WTC11 (cell line): ENCODE measurements around the gene RANGRF. TPM values are rescaled to one million over a fixed set of nuclear protein-coding genes. Genes with fewer than 3 reads are reported as not detected.

Experiments
- ATF1 ChIP-seq: sonication (generic); formaldehyde crosslinking; IDR thresholded peaks from 2 replicates; pipeline ENCODE4 v1.8.1; 2023; ENCODE audit warnings: mild to moderate bottlenecking, moderate library complexity, missing genetic modification reagents
- CBFB ChIP-seq: sonication (generic); formaldehyde crosslinking; IDR thresholded peaks from 2 replicates; pipeline ENCODE4 v1.8.1; 2022; ENCODE audit warnings: mild to moderate bottlenecking, low read depth, missing genetic modification reagents
- CREM ChIP-seq: sonication (generic); formaldehyde crosslinking; IDR thresholded peaks from 2 replicates; pipeline ENCODE4 v1.8.1; 2022; ENCODE audit warnings: mild to moderate bottlenecking, missing genetic modification reagents, moderate library complexity
- E2F4 ChIP-seq: sonication (generic); formaldehyde crosslinking; IDR thresholded peaks from 2 replicates; pipeline ENCODE4 v1.8.1; 2022; ENCODE audit warnings: low read depth, mild to moderate bottlenecking, moderate library complexity, missing genetic modification reagents, borderline replicate concordance
- ELF4 ChIP-seq: sonication (generic); formaldehyde crosslinking; IDR thresholded peaks from 2 replicates; pipeline ENCODE4 v1.8.1; 2022; ENCODE audit warnings: low read depth, mild to moderate bottlenecking, moderate library complexity, missing genetic modification reagents
- ESRRA ChIP-seq: sonication (generic); formaldehyde crosslinking; IDR thresholded peaks from 2 replicates; pipeline ENCODE4 v1.8.1; 2022; ENCODE audit warnings: mild to moderate bottlenecking, missing genetic modification reagents, borderline replicate concordance
- FOXJ3 ChIP-seq: sonication (generic); formaldehyde crosslinking; IDR thresholded peaks from 2 replicates; pipeline ENCODE4 v1.9.0; 2021; ENCODE audit warnings: missing genetic modification reagents, mild to moderate bottlenecking, borderline replicate concordance
- FOXP1 ChIP-seq: sonication (generic); formaldehyde crosslinking; IDR thresholded peaks from 2 replicates; pipeline ENCODE4 v1.8.0; 2022; ENCODE audit warnings: missing genetic modification reagents, mild to moderate bottlenecking, moderate library complexity, borderline replicate concordance
- GABPB1 ChIP-seq: sonication (generic); formaldehyde crosslinking; IDR thresholded peaks from 2 replicates; pipeline ENCODE4 v1.8.1; 2023; ENCODE audit warnings: mild to moderate bottlenecking, missing genetic modification reagents
- GTF2I ChIP-seq: fragments of 250-450 bp; sonication (Bioruptor Pico); conservative IDR thresholded peaks from 2 replicates; pipeline ENCODE4 v1.4.0; 2021; ENCODE audit warnings: mild to moderate bottlenecking
- HMGXB4 ChIP-seq: sonication (generic); formaldehyde crosslinking; IDR thresholded peaks from 2 replicates; pipeline ENCODE4 v1.8.1; 2023; ENCODE audit warnings: mild to moderate bottlenecking, moderate library complexity, missing genetic modification reagents
- IRF2 ChIP-seq: sonication (generic); formaldehyde crosslinking; IDR thresholded peaks from 2 replicates; pipeline ENCODE4 v1.8.0; 2022; ENCODE audit warnings: low read depth, missing genetic modification reagents, borderline replicate concordance
- NR3C1 ChIP-seq: sonication (generic); formaldehyde crosslinking; conservative IDR thresholded peaks from 2 replicates; pipeline ENCODE4 v1.8.1; 2023; ENCODE audit warnings: low read depth, mild to moderate bottlenecking, missing genetic modification reagents
- OVOL2 ChIP-seq: fragments of 250-450 bp; sonication (Bioruptor Pico); IDR thresholded peaks from 2 replicates; pipeline ENCODE4 v1.9.0; 2021; ENCODE audit warnings: mild to moderate bottlenecking, borderline replicate concordance
- PRRX2 ChIP-seq: fragments of 250-450 bp; sonication (Bioruptor Pico); IDR thresholded peaks from 2 replicates; pipeline ENCODE4 v1.8.0; 2021; ENCODE audit warnings: mild to moderate bottlenecking
- RELA ChIP-seq: sonication (generic); formaldehyde crosslinking; IDR thresholded peaks from 2 replicates; pipeline ENCODE4 v1.8.1; 2022; ENCODE audit warnings: missing genetic modification reagents, mild to moderate bottlenecking, borderline replicate concordance
- SMAD3 ChIP-seq: sonication (generic); formaldehyde crosslinking; IDR thresholded peaks from 2 replicates; pipeline ENCODE4 v1.8.0; 2022; ENCODE audit warnings: missing genetic modification reagents, mild to moderate bottlenecking, borderline replicate concordance
- TP53 ChIP-seq: sonication (generic); formaldehyde crosslinking; IDR thresholded peaks from 2 replicates; pipeline ENCODE4 v1.8.1; 2023; ENCODE audit warnings: mild to moderate bottlenecking, missing genetic modification reagents
- ZBTB21 ChIP-seq: sonication (generic); formaldehyde crosslinking; IDR thresholded peaks from 2 replicates; pipeline ENCODE4 v1.8.1; 2023; ENCODE audit warnings: mild to moderate bottlenecking, missing genetic modification reagents, borderline replicate concordance
- ZNF219 ChIP-seq: sonication (generic); formaldehyde crosslinking; IDR thresholded peaks from 2 replicates; pipeline ENCODE4 v1.8.0; 2023; ENCODE audit warnings: missing genetic modification reagents, mild to moderate bottlenecking, borderline replicate concordance
- ZNF317 ChIP-seq: sonication (generic); formaldehyde crosslinking; IDR thresholded peaks from 2 replicates; pipeline ENCODE4 v1.8.1; 2023; ENCODE audit warnings: low read depth, mild to moderate bottlenecking, moderate library complexity, missing genetic modification reagents, borderline replicate concordance
- total RNA-seq: library from RNA; stranded (reverse); gene quantifications from 3 replicates; pipeline ENCODE4 v1.2.3, GENCODE V29; 2021
- TF ChIP-seq, protein P1 (sequence below): sonication (generic); formaldehyde crosslinking; IDR thresholded peaks from 2 replicates; pipeline ENCODE4 v1.8.0; 2023; ENCODE audit warnings: missing genetic modification reagents
- TF ChIP-seq, protein P2 (sequence below): sonication (generic); formaldehyde crosslinking; IDR thresholded peaks from 2 replicates; pipeline ENCODE4 v1.8.0; 2022; ENCODE audit warnings: mild to moderate bottlenecking, missing genetic modification reagents
- TF ChIP-seq, protein P3 (sequence below): sonication (generic); formaldehyde crosslinking; IDR thresholded peaks from 2 replicates; pipeline ENCODE4 v1.8.1; 2023; ENCODE audit warnings: mild to moderate bottlenecking, missing genetic modification reagents, moderate library complexity
- TF ChIP-seq, protein P4 (sequence below): fragments of 250-450 bp; sonication (Bioruptor Pico); IDR thresholded peaks from 2 replicates; pipeline ENCODE4 v1.9.0; 2021; ENCODE audit warnings: mild to moderate bottlenecking
- TF ChIP-seq, protein P5 (sequence below): fragments of 250-450 bp; sonication (Bioruptor Pico); conservative IDR thresholded peaks from 2 replicates; pipeline ENCODE4 v1.9.0; 2021; ENCODE audit warnings: mild to moderate bottlenecking

RANGRF gene
- total RNA-seq, 1 experiment from 2014 or later: 32.7 TPM

DNA sequence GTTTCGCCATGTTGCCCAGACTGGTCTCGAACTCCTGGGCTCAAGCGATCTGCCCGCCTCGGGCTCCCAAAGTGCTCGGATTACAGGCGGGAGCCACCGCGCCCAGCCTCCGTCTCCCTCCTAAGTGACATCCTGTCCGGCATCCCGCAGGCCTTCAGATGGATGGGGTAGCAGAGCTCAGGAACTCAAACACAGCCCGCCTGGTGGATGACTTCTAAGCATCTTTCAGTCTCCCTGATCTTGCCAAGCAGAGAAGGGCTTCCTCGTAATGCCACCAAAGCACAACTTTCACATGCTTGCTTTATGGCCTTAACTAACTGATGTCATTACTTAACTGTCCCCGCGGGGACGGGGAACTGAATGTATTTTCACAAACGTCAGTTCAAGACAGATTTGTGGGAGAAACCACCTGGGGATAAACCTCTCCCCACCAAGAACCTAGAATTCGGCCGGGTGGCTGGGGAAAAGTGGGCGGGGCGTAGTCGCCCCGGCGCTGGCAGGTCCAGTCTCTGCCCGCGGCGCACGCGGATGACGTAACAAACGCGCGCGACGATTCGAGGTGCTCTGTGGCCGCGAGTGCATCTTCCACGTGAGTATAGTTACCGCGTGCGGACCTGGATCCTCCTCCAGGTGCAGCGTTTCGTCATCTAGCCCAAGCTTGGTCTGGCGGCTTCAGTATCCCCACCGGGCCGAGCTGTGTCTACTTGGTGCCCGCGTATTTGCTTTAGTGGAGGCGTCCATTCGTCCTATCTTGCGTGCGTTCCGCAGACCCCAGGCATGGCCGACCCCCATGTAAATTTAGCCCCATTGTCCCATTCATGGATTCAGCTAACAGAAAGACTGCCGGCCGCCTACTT lies 39.5 kb upstream of the RANGRF start, which contains the start of gene PFAS (continued):
- TF ChIP-seq ATF1 (CRISPR knock-in tag) (peak; percentile 93; the same call in 1 of the 2 replicates), PRRX2 (CRISPR knock-in tag) (no peak), TP53 (CRISPR knock-in tag) (peak; percentile 75; the same call in 1 of the 2 replicates), HMGXB4 (CRISPR knock-in tag) (peak; percentile 63; the same call in 1 of the 2 replicates), CBFB (CRISPR knock-in tag) (peak; percentile 45; the same call in 1 of the 2 replicates), CREM (CRISPR knock-in tag) (peak; percentile 99), ZNF317 (no peak), ELF4 (CRISPR knock-in tag) (no peak), ZBTB21 (CRISPR knock-in tag) (no peak), ESRRA (CRISPR knock-in tag) (no peak), NR3C1 (CRISPR knock-in tag) (no peak), E2F4 (CRISPR knock-in tag) (no peak), RELA (CRISPR knock-in tag) (no peak), FOXJ3 (CRISPR knock-in tag) (no peak), GTF2I (CRISPR knock-in tag) (no peak), GABPB1 (CRISPR knock-in tag) (peak; percentile 84), IRF2 (CRISPR knock-in tag) (no peak), OVOL2 (CRISPR knock-in tag) (no peak), FOXP1 (CRISPR knock-in tag) (peak; percentile 58; the same call in 1 of the 2 replicates), ZNF219 (CRISPR knock-in tag) (no peak), SMAD3 (peak; percentile 66; the same call in 1 of the 2 replicates)
- TF ChIP-seq, protein P1, sequence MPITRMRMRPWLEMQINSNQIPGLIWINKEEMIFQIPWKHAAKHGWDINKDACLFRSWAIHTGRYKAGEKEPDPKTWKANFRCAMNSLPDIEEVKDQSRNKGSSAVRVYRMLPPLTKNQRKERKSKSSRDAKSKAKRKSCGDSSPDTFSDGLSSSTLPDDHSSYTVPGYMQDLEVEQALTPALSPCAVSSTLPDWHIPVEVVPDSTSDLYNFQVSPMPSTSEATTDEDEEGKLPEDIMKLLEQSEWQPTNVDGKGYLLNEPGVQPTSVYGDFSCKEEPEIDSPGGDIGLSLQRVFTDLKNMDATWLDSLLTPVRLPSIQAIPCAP (CRISPR knock-in tag): no peak
- TF ChIP-seq, protein P2, sequence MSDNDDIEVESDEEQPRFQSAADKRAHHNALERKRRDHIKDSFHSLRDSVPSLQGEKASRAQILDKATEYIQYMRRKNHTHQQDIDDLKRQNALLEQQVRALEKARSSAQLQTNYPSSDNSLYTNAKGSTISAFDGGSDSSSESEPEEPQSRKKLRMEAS (CRISPR knock-in tag): peak; percentile 97
- TF ChIP-seq, protein P3, sequence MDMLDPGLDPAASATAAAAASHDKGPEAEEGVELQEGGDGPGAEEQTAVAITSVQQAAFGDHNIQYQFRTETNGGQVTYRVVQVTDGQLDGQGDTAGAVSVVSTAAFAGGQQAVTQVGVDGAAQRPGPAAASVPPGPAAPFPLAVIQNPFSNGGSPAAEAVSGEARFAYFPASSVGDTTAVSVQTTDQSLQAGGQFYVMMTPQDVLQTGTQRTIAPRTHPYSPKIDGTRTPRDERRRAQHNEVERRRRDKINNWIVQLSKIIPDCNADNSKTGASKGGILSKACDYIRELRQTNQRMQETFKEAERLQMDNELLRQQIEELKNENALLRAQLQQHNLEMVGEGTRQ: peak; percentile 48
- TF ChIP-seq, protein P4, sequence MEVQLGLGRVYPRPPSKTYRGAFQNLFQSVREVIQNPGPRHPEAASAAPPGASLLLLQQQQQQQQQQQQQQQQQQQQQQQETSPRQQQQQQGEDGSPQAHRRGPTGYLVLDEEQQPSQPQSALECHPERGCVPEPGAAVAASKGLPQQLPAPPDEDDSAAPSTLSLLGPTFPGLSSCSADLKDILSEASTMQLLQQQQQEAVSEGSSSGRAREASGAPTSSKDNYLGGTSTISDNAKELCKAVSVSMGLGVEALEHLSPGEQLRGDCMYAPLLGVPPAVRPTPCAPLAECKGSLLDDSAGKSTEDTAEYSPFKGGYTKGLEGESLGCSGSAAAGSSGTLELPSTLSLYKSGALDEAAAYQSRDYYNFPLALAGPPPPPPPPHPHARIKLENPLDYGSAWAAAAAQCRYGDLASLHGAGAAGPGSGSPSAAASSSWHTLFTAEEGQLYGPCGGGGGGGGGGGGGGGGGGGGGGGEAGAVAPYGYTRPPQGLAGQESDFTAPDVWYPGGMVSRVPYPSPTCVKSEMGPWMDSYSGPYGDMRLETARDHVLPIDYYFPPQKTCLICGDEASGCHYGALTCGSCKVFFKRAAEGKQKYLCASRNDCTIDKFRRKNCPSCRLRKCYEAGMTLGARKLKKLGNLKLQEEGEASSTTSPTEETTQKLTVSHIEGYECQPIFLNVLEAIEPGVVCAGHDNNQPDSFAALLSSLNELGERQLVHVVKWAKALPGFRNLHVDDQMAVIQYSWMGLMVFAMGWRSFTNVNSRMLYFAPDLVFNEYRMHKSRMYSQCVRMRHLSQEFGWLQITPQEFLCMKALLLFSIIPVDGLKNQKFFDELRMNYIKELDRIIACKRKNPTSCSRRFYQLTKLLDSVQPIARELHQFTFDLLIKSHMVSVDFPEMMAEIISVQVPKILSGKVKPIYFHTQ (CRISPR knock-in tag): no peak
- TF ChIP-seq, protein P5, sequence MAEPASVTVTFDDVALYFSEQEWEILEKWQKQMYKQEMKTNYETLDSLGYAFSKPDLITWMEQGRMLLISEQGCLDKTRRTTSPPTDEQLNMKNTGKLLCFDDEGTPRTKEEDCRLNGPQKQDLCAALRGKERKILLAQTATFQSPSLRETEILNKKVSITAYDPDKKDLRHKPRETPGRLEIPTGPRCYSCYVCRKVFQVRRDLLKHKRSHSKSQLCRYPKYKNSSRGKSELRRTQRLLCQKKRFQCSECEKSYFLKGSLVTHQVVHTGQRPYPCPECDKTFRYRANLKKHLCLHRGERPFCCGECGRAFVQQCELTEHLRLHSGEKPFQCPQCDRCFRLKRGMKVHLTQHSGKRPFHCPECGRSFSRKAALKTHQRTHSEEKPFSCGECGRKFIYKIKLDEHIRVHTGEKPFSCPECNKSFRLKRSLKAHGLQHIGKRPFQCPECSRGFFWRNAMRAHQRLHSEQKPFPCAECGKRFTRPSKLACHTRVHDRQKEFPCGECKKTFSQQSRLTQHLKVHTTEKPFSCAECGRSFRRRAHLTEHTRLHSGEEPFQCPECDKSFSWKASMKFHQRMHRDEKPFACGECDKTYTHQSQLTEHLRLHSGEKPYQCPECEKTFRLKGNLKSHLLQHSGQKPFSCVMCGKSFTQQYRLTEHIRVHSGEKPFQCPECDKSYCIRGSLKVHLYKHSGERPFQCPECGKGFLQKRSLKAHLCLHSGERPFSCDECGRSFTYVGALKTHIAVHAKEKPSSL: no peak
